Right lobe of liver (tissue), 6 donors: ENCODE measurements around the gene UGT1A4. TPM values are rescaled to one million over a fixed set of nuclear protein-coding genes. Genes with fewer than 3 reads are reported as not detected.
A peak's percentile ranks its signal among the peaks of the same experiment; 100 is the strongest.

Source experiments
- ATAC-seq, 4 donors: fragments of 200-7000 bp; cut with Tn5 transposase; one replicate each; pipeline ENCODE4 v1.9.1; 2020; ENCODE audit warnings: mild to moderate bottlenecking in 4 of 4, moderate library complexity in 4 of 4
- DNase-seq, 3 donors: peaks; one replicate each; pipeline ENCODE4 v3.0.0-alpha.2; 2020
- H3K27ac ChIP-seq, 3 donors: fragments of 200-600 bp; one replicate each; pipeline ENCODE4 v1.8.0; 2022
- H3K27me3 ChIP-seq, 2 donors: fragments of 200-600 bp; one replicate each; pipeline ENCODE4 v1.8.0; 2022
- H3K36me3 ChIP-seq, 4 donors: fragments of 200-600 bp; sonication (generic) in 1 of 4; one replicate each; pipeline versions ENCODE4 v1.5.1 to v1.8.0; 2017 to 2022; ENCODE audit warnings: control low read depth in 1 of 4
- H3K4me1 ChIP-seq, 4 donors: fragments of 200-600 bp; sonication (generic) in 1 of 4; one replicate each; pipeline versions ENCODE4 v1.5.1 to v1.8.0; 2017 to 2022; ENCODE audit warnings: control low read depth in 1 of 4
- H3K4me3 ChIP-seq, 3 donors: fragments of 200-600 bp; one replicate each; pipeline ENCODE4 v1.8.0; 2022
- H3K9me3 ChIP-seq, 4 donors: fragments of 200-600 bp; sonication (generic) in 1 of 4; one replicate each; pipeline versions ENCODE4 v1.5.1 to v1.8.0; 2017 to 2022; ENCODE audit warnings: control low read depth in 1 of 4
- POLR2A ChIP-seq: fragments of 450-650 bp; IDR thresholded peaks from one replicate; pipeline ENCODE4 v1.6.1; 2017; ENCODE audit warnings: antibody characterized with exemption, mild to moderate bottlenecking
- WGBS: methylation state at CpG from one replicate; pipeline ENCODE4 v1.1.6; 2018; ENCODE audit warnings: low coverage, low lambda C conversion rate; ENCODE audit not compliant: insufficient coverage; ENCODE audit errors: missing lambda C conversion rate; 5-methylcytosine and 5-hydroxymethylcytosine counted together
- intact Hi-C, 2 donors: fragments of 100-400 bp; cut with DNase I; formaldehyde crosslinking; loops; one replicate each; pipeline versions ENCODE4 v1.11.2 to v1.14.1; 2022
- total RNA-seq, 6 experiments: library from RNA; depleted of rRNA in 2 of 6; stranded (reverse); fragments of >200 nt in 2 of 6; fragmentation: NEBNext Ultra II Directional in 3 of 6; extraction: Animal tissue kit (Norgen Biotek cat#: 25700) in 3 of 6; gene quantifications; one replicate each; pipeline versions ENCODE4 v1.1.0 to v1.2.4, GENCODE V29; 2016 to 2023
- TF ChIP-seq, protein P1 (sequence below), 4 donors: fragments of 200-600 bp in 3 of 4; fragments of 450-650 bp in 1 of 4; IDR thresholded peaks; one replicate each; pipeline versions ENCODE4 v1.5.1 to v1.8.0; 2016 to 2022; ENCODE audit warnings: antibody characterized with exemption in 4 of 4, mild to moderate bottlenecking in 2 of 4
- donor health status: DM: no; HTN: yes; CAD: no.
- donor health status: DM: no; HTN: no; CAD: no.
- donor health status: DM: no; HTN: no; CAD: no.
- donor health status: DM: no; HTN: yes; CAD: no.
- donor health status: DM: no; HTN: yes; CAD: no.

The UGT1A4 gene
- total RNA-seq, 6 experiments from 2014 or later: 98.7 to 1,011 (median 214) TPM

DNA sequence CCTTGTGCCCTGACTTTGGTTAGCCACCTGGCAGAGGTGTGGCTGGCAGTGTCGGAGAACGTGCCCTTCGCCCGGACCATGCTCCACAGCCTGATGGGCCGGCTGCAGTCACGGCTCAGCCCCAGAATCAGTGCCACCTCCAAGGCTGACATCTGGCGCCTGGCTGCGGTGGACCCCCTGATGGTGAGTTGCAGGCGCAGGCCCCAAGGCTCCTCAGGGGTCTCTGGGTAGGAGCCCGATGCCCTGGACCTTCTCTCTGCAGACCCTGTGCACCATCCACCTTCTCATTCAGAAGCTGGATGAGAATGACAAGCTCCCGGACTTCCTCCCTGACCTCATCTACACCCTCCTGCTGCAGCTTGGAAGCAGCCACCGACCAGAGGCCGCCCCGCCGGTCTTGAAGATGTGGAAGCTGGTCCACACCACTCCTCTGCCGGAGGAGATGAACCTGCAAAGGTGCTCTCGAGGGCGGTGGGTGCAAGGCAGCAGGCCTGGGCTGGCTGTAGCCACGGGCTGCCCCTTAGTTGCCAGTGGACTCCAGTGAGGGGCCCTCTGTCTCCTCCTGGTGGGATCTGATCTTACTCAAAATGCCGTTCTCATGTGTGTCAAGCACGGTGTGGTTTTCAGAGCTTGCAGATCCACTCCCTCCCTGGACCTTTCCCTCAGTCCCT is 103.7 kb downstream of the UGT1A4 start:
- Histone ChIP-seq H3K4me3 (peak overlapping the region in 1 of 3 donors; percentile 4), H3K36me3 (no peaks in the 10 kb centered on the region), H3K27ac (peak overlapping the region in 1 of 3 donors; percentile 60), H3K27me3 (no peaks in the 10 kb centered on the region), H3K9me3 (no peaks in the 10 kb centered on the region), H3K4me1 (peaks cover 0 to 35% (median 7%) of the 10 kb centered on the region in 4 donors)
- intact Hi-C loops: no loop called here
- 31% methylated on average over 3 of the region's 21 CpGs for WGBS
- peak in 2 of 3 donors; percentile 81 to 85 for DNase-seq
- peak; percentile 49 to 65 (median 62) for ATAC-seq
- TF ChIP-seq POLR2A: no peak
- TF ChIP-seq, protein P1, sequence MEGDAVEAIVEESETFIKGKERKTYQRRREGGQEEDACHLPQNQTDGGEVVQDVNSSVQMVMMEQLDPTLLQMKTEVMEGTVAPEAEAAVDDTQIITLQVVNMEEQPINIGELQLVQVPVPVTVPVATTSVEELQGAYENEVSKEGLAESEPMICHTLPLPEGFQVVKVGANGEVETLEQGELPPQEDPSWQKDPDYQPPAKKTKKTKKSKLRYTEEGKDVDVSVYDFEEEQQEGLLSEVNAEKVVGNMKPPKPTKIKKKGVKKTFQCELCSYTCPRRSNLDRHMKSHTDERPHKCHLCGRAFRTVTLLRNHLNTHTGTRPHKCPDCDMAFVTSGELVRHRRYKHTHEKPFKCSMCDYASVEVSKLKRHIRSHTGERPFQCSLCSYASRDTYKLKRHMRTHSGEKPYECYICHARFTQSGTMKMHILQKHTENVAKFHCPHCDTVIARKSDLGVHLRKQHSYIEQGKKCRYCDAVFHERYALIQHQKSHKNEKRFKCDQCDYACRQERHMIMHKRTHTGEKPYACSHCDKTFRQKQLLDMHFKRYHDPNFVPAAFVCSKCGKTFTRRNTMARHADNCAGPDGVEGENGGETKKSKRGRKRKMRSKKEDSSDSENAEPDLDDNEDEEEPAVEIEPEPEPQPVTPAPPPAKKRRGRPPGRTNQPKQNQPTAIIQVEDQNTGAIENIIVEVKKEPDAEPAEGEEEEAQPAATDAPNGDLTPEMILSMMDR (IDR thresholded peaks at IDR 0.05): no peak

Other genes with a start within 250 kb of the UGT1A4 start
- 10 to 100 TPM; 19.9 to 38.8 (median 27.0) TPM for gene USP40, start 152.0 kb upstream of the UGT1A4 start, total RNA-seq
- 1 to 10 TPM in 3 of 6 experiments, under 1 TPM in 3; 0.51 to 3.8 (median 1.7) TPM for gene UGT1A8, start 101.1 kb upstream of the UGT1A4 start, total RNA-seq
- gene UGT1A10, start 82.3 kb upstream of the UGT1A4 start, total RNA-seq: under 1 TPM in 1 of 6 experiments, not detected in 5; 0.11 TPM
- 100 to 1,000 TPM in 4 of 6 experiments, 10 to 100 TPM in 2; 91.6 to 365 (median 108) TPM for gene UGT1A9, start 46.8 kb upstream of the UGT1A4 start, total RNA-seq
- gene UGT1A7, start 36.8 kb upstream of the UGT1A4 start, total RNA-seq: 1 to 10 TPM; 1.3 to 6.9 (median 4.6) TPM
- 100 to 1,000 TPM in 4 of 6 experiments, 10 to 100 TPM in 2; 79.4 to 315 (median 139) TPM for gene UGT1A6, start 25.8 kb upstream of the UGT1A4 start, total RNA-seq
- gene UGT1A5, start 5.8 kb upstream of the UGT1A4 start, total RNA-seq: 10 to 100 TPM in 1 of 6 experiments, 1 to 10 TPM in 5; 1.3 to 10.0 (median 3.8) TPM
- 100 to 1,000 TPM in 1 of 6 experiments, 10 to 100 TPM in 5; 12.9 to 125 (median 22.0) TPM for gene UGT1A3, start 10.3 kb downstream of the UGT1A4 start, total RNA-seq
- gene UGT1A1, start 41.5 kb downstream of the UGT1A4 start, total RNA-seq: 1,000 to 10,000 TPM in 1 of 6 experiments, 100 to 1,000 TPM in 4, 10 to 100 TPM in 1; 97.5 to 1,279 (median 171) TPM
- gene MROH2A, start 59.6 kb downstream of the UGT1A4 start, total RNA-seq: 1 to 10 TPM in 4 of 6 experiments, under 1 TPM in 2; 0.49 to 7.6 (median 2.0) TPM
- 1 to 10 TPM in 3 of 6 experiments, under 1 TPM in 3; 0.27 to 2.5 (median 0.89) TPM for gene HJURP, start 135.8 kb downstream of the UGT1A4 start, total RNA-seq
- gene TRPM8, start 198.6 kb downstream of the UGT1A4 start, total RNA-seq: 10 to 100 TPM; 23.9 to 99.5 (median 48.6) TPM